HEK293T (cell line): ENCODE measurements around the gene RPS29.
"Not testable (repeated sequence)": the region's sequence is repeated elsewhere in the genome, so short reads cannot be mapped to it uniquely, and the experiment has no call there.

ENCODE experiments used
- BHLHE40 ChIP-seq: fragments of 450-650 bp; IDR thresholded peaks from 2 replicates; pipeline ENCODE4 v1.6.1; 2016; ENCODE audit warnings: mild to moderate bottlenecking, moderate library complexity, borderline replicate concordance
- FOXA1 ChIP-seq: fragments of 450-650 bp; IDR thresholded peaks from 2 replicates; pipeline ENCODE4 v1.6.1; 2016; ENCODE audit warnings: mild to moderate bottlenecking
- LEF1 ChIP-seq: fragments of 450-650 bp; IDR thresholded peaks from 2 replicates; pipeline ENCODE4 v1.6.1; 2017; ENCODE audit warnings: mild to moderate bottlenecking, borderline replicate concordance
- SP1 ChIP-seq: fragments of 450-650 bp; IDR thresholded peaks from 2 replicates; pipeline ENCODE4 v1.6.1; 2017
- ZNF384 ChIP-seq: fragments of 450-650 bp; IDR thresholded peaks from 2 replicates; pipeline ENCODE4 v1.6.1; 2016

GRCh38 chr14:49584981-49585640, 1.1 kb downstream of the RPS29 start:
- not testable (repeated sequence) for TF ChIP-seq ZNF384, BHLHE40, LEF1, SP1, FOXA1
